Retinal pigment epithelial cell (primary cell): ENCODE results near the gene ANKRD33.

Source experiments
- DNase-seq: peaks from one replicate; pipeline ENCODE4 v3.0.0-alpha.2; 2010; ENCODE audit warnings: low read depth
- H3K4me3 ChIP-seq: 2 replicates; pipeline ENCODE4 v1.5.1; 2011; ENCODE audit warnings: mild to moderate bottlenecking, low read length, control low read depth, moderate library complexity
- CTCF ChIP-seq: conservative IDR thresholded peaks from 2 replicates; pipeline ENCODE4 v1.5.1; 2011; ENCODE audit warnings: low read depth, low read length, control low read depth, inconsistent platforms

The ANKRD33 gene

GRCh38 chr12:51866762-51867161 lies 21.1 kb upstream of the ANKRD33 start:
- H3K4me3 ChIP-seq, result no peak overlapping the region
- no peak for TF ChIP-seq CTCF
- no peak for DNase-seq

DNA sequence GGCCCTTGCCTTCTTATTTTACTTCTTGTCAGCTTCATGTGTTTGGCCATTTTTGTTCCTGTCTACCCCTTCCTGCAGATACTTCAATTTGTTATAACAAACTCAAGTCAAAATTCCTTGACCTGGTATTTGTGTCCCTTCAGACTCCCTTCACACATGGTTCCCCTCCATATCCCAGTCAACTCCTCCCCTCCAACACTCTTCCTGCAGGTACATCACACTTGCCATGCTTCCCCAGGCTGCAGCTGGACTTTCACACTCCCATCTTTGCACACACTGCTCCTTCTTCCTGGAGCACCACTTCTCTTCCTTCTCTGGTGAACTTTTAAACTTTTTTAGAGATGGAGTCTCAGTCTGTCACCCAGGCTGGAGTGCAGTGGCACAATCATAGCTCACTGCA lies 20.5 kb upstream of the ANKRD33 start:
- no peak for DNase-seq
- no peak overlapping the region for H3K4me3 ChIP-seq
- TF ChIP-seq CTCF, result no peak

DNA sequence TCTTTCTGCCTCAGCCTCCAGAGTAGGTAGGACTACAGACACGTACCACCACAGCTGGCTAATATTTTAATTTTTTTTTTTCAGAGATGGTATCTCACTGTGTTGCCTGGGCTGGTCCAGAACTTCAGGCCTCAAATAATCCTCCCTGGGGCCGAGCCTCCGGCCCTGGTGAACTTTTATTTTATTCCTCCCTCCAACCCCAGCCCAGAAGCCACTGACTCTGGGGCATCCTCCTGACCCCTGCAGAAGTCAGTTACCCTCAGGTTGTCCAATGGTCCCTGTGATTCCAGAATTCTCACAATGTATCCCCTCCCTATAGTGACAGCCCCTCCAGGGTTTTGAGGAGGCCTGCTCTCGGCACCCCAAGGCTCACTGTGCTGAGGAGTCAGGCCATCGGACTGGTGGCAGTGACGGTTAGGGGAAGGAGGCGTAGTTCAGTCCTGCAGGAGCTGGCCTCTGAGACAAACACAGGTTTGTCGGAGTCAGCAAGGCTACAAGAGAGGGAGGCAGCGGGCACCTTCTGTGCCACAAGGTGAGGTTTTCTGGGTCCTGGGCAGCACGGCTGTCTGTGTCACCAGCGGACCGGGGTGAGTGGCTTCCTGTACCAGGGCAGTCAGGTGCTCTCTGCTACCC lies 20.0 kb upstream of the ANKRD33 start:
- no peak overlapping the region for H3K4me3 ChIP-seq
- DNase-seq, result no peak
- no peak for TF ChIP-seq CTCF

GRCh38 chr12:51868821-51869495 lies 18.9 kb upstream of the ANKRD33 start:
- peak overlapping the region; percentile 37 for H3K4me3 ChIP-seq
- TF ChIP-seq CTCF, result no peak
- DNase-seq, result no peak

GRCh38 chr12:51869496-51869865 lies 18.4 kb upstream of the ANKRD33 start:
- no peak for DNase-seq
- H3K4me3 ChIP-seq, result no peak overlapping the region
- no peak for TF ChIP-seq CTCF

GRCh38 chr12:51869931-51870330 lies 18.0 kb upstream of the ANKRD33 start:
- no peak for DNase-seq
- TF ChIP-seq CTCF, result no peak
- no peak overlapping the region for H3K4me3 ChIP-seq

DNA sequence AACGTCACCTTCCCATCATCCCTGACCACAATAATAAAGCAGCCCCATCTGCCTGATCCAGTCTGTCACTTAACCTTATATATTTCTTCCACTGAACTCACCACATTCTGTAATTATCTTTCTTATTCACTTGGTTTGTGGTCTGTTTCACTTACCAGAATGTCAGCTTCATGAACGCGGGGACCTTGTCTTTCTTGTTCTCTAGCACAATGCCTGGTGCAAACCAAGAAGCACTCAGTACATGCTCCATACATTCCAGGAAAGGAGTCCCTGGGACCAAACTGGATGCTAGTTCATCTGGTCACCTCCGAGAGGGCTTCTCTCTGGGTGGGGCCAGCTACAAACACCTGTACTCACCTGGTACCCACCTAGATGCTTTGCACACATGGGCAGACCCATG lies 17.4 kb upstream of the ANKRD33 start:
- no peak for TF ChIP-seq CTCF
- H3K4me3 ChIP-seq, result no peak overlapping the region
- no peak for DNase-seq
